ENCODE results near the gene SYCE3. TPM values are rescaled to one million over a fixed set of nuclear protein-coding genes. Genes with fewer than 3 reads are reported as not detected.
A peak's percentile ranks its signal among the peaks of the same experiment; 100 is the strongest.

Gene SYCE3
- total RNA-seq, 1 donor from 2014 or later, result not detected

DNA sequence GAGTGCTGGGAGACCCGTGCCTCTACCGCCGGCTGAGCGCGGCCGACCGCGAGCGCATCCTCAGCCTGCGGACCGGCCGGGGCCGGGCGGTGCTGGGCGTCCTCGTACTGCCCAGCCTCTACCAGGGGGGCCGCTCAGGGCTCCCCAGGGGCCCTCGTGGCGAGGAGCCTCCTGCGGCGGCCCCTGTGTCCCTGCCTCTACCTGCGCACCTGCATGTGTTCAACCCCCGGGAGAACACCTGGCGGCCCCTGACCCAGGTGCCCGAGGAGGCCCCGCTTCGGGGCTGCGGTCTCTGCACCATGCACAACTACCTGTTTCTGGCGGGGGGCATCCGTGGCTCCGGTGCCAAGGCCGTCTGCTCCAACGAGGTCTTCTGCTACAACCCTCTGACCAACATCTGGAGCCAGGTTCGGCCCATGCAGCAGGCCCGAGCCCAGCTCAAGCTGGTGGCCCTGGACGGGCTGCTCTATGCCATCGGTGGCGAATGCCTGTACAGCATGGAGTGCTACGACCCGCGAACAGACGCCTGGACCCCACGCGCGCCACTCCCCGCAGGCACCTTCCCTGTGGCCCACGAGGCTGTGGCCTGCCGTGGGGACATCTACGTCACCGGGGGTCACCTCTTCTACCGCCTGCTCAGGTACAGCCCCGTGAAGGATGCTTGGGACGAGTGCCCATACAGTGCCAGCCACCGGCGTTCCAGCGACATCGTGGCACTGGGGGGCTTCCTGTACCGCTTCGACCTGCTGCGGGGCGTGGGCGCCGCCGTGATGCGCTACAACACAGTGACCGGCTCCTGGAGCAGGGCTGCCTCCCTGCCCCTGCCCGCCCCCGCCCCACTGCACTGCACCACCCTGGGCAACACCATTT, 13.6 kb downstream of the SYCE3 start:
- DNase-seq (ENCODE audit: low read depth), result no peak

DNA sequence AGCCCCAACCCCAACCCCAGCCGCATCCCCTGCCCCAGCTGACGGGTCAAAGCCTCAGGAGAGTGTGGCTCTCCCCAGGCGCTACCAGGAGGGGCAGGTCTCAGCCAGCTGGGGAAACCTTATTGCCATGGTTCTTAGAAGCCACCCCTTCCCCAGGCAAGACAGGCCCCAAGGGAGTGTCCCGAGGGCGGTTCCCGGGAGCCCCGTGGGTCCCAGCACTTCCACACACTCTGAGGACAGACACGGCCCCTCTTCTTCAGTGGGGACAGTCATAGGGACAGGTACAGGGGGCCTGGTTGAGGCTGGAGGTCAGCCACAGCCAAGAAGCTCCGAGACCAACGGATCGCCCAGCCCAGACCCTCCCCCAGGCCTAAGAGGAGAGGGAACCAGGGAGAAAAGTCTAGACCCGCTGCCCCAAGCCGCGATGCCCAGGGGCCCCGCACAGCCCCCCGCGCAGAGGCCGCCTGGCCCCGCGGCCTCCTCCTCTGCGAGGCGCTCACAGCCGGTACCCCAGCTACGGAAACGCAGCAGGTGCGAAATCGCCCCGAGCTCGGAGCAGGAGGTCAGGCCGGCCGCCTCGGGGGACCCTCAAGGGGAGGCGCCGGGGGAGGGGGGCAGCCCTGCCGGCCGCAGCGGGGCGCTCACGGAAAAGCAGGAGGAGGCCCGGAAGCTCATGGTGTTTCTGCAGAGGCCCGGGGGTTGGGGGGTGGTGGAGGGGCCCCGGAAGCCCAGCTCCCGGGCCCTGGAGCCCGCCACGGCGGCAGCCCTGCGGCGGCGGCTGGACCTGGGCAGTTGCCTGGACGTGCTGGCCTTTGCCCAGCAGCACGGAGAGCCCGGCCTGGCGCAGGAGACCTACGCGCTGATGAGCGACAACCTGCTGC, 14.4 kb downstream of the SYCE3 start:
- DNase-seq (ENCODE audit: low read depth), result no peak

DNA sequence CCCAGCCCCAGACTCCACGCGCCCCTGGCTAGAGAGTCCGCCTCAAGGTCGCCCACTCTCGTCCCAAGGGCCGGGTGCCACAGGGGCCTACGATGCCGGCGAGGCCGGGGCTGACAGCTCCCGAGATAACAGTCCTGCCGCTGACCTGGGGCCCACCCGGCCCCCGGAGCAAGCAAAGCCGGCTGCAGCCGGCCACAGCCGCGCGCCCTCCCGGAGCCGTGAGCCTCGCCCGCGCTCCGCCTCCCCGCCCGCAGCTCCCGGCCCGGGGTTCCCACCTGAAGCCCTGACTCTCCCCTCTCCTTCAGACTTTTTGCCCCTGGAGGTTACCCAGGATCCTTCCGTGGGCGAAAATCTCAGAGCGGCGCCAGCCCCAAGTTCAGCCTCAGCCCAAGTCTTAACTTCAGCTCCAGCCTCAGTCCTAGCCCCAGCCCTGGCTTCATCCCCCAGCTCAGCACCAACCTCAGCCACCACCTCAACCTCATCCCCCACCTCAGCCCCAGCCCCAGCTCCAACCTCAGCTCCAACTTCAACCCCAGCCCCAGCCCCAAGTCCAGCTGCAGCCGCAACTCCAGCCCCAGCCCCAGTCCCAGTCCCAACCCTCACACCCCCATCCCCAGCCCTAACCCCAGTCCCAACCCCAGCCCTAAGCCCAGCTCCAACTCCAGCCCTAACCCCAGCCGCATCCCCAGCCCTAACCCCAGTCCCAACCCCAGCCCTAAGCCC, 15.3 kb downstream of the SYCE3 start:
- no peak for DNase-seq (ENCODE audit: low read depth)

DNA sequence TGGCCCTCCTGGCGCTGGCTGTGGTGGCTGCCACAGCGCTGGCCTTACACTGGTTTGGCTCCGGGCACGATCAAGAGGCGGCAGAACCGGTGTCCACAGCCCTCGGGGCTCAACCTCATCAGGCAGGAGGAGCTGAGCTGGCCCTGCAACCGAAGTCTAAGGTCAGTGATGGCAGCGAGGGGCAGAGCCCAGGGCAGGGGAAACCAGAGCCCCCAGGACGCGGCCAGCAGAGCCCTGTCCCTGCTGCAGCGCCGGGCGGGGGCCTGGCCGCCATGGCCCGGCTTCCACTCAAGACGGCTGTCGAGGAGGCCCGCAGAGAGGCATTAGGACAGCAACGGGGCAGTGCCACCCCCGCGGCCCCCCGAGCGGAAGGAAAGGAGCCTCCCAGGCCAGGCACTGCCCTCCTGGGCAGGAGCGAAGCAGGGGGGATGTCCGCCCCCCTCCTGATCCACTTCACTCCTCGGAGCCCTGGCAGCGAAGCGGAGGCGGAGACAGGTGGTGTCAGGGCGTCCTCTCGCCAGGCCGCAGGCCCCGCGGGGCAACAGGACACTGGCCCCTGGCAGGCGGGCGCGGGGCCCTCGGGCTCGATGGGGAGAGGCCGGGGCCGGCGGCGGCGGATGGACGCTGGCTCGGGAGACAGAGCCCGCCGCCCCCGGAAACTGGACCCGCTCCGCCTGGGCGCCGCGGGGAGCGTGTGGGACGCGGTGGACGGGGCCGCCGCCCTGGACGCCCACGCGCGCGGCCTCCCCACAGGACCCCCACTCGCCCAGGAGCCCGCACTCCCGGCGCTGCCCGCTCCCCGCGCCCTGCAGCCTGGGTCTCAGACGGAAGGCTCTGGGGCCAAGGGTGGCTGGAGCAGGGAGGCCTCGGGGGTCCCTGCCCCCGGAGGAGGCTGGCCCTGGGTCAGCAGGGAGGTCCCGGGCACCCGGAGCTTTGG, 16.1 kb downstream of the SYCE3 start:
- no peak for DNase-seq (ENCODE audit: low read depth)

DNA sequence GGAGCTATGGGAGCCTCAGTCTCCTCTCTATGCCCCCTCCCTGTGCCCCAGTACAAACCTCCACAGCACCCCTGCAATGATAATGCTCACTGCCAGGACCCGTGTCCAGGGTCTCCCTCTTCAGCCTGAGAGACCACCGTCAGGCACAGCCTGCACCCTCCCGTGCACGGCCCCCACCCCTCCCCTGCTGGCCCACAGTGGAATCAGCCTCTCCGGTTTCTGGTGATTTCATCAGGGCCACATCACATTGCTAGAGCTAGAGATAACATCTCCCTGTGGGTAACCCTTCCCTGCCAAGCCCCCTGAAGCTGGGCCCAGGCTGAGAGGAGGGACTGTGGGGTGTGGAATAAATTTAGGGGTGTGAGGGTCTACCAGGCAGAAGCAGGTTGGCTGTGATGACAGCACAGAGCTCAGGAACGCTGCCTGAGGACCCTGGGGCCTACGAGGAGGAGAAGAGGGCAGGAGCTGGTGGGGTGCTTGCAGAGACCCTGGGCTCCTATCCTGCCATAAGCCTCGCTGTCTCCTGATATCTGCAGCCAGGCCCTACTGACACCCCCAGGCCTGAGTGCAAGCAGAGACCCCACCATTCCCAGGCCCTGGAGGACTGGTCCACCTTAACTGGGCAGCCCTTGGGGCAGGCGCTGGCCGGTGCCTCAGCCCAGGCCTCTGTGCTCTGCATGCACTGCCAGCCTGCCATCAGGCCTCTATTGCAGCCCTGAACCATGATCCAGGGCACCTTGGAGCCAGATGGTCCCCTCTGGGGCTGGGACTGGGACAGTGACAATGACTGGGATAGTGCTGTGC, 17.0 kb downstream of the SYCE3 start, which contains the start of gene KLHDC7B:
KLHDC7B (plus strand) TSS at position 378 of the 804 bp plus-strand sequence; CDS start at position 723, 345 bp downstream.
- DNase-seq (ENCODE audit: low read depth), result no peak

DNA sequence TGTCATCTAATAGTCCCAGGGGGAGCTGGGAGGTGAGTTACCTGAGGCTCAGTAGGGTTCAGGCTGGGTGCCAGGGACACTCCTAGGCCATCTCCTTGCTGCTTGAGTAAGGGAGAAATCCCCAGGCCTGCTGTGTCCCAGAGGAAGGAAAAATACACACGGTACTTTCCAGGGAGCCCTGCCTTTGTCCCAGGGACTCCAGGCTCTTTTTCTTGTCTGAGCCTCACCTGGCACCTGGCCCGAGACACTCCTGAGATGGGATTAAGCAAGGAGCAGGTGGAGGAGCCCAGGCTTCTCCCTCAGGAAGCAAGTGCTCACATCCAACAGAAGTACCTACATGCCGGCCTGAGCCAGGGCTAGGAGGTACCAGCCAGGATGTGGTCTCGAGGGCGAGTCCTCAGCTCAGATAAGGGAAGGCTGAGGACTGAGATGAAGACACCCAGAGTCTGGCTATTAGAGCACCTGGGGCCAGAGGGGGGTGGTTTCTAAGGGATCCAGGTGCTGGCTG, 17.9 kb downstream of the SYCE3 start:
- DNase-seq (ENCODE audit: low read depth), result no peak

DNA sequence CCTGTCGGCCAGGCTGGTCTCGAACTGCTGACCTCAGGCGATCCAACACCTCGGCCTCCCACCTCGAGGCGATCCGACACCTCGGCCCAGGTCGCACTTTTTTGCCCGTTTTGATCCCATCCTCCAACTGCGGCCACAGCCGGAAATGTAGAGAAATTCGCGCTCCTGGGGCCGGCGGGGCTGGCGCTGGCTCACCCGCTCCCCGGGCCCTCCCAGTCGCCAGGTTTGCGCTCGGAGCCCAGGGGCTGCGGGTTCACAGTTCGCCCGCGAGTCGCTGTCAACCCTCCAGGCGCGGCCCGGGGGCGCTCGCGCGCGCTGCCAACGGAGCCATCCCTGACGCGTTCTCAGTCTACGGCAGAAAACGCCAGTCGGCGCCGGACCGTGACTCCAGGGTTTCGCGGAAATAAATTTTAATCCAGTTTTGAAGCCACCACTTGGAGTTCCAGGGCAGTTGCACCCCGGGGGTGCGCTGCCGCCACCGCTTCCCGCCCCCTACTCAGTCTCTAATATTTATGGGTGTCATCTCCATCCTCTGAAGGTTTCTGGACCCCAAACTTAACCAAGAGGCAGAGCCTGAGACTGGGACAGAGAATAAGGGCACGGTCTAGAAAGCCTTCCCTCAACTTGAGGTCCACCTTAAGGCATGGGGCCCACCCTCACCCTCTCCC, 18.5 kb downstream of the SYCE3 start:
- no peak for DNase-seq (ENCODE audit: low read depth)

DNA sequence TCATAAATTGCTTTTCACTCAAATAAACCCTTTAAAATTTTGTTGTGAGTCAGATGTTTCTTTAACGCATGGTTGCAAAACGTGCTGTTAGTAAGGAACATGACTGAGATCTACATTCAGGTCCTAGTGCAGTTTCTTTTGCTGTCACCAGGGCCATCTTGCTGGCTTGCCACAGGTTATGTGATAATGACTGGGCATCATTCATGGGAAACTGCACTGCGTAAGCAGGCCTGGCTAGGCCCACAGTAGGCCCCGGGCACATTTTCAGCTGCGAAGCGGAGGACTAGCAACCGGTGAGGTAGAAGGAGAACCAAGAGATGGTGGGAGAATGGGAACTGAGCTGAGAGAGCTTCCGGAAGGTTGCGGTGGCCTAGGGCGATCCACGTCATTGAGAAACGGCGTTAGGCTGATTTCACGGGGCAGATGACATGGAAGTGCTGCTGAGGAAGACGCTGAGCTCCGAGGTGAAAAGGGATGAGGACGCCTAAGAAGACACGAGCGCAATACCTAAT, 20.2 kb downstream of the SYCE3 start:
- no peak for DNase-seq (ENCODE audit: low read depth)

DNA sequence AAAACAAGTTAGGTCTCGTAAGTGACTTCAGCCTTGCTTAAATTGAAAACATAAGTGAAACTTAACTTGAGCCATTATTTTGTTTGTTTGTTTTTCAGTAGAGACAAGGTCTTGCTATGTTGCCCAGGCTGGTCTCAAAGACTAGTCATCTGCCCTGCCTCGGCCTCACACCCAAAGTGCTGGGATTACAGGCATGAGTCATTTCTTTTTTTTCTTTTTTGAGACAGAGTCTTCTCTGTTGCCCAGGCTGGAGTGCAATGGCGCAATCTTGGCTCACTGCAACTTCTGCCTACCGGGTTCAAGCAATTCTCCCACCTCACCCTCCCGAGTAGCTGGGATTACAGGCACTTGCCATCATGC, 21.1 kb downstream of the SYCE3 start:
- DNase-seq (ENCODE audit: low read depth), result peak; percentile 87

DNA sequence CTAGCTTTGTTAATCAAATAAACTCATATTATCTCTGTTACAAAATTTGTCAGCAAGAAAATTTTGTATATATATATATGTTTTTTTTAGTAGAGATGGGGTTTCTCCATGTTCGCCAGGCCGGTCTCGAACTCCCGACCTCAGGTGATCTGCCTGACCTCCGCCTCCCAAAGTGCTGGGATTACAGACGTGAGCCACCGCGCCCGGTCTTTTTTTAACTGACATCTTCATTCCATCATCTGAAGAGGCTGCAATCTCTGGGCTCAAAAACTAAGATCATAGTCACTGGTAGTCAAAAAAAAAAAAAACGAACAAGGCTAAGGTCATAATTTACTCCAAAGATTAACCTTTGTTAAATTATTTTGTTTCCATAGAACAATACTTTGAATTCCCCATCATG, 22.3 kb downstream of the SYCE3 start:
- no peak for DNase-seq (ENCODE audit: low read depth)

DNA sequence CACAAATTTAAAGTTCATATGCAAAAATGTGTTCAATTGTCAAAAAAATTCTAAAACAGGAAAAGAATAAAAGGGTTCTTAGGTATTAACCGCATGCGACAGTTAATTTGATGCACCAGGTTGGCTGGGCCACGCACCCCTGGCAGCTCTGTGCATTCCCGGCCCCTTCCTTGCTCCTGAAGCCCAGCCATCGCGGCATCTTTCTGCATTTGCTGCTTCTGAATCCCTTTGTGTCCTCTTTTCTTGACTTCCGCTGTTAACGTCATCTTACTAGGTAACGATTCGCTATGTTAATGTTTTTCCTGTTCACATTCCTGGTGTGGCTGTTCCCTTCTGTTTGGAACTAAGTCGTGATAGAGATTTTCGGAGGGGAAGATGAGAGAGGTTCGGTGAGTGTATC, 25.0 kb downstream of the SYCE3 start:
- no peak for DNase-seq (ENCODE audit: low read depth)

DNA sequence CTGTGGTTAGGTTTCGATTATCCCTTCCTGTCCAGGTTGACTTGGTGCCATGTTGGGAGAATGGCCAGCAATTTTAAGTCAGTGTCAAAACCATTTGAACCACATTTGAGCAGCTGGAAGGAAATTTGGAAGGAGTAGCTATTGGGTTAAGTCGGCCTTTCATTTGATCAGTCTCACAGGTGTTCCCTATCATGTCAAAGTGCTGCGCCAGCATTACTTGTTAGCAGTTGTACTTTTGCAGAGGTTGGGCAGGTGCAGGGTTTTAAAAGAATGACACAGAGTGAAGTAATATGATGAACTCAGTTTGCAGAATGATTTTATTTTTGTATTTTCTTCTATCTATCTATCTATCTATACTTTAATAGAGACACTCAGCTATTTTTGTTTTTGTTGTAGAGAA, 26.5 kb downstream of the SYCE3 start:
- no peak for DNase-seq (ENCODE audit: low read depth)

DNA sequence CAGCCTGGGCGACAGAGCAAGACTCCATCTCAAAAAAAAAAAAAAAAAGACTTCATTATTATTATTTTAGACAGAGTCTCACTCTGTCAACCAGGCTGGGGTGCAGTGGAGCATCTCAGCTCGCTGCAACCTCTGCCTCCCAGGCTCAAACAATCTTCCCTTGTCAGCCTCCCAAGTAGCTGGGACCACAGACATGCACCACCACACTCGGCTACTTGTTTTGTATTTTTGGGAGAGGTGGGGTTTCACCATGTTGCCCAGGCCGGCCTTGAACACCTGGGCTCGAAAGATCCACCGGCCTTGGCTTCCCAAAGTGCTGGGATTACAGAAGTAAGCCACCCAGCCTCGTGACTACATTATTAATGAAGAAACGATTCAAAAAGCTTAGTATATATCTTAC, 27.6 kb downstream of the SYCE3 start:
- no peak for DNase-seq (ENCODE audit: low read depth)

DNA sequence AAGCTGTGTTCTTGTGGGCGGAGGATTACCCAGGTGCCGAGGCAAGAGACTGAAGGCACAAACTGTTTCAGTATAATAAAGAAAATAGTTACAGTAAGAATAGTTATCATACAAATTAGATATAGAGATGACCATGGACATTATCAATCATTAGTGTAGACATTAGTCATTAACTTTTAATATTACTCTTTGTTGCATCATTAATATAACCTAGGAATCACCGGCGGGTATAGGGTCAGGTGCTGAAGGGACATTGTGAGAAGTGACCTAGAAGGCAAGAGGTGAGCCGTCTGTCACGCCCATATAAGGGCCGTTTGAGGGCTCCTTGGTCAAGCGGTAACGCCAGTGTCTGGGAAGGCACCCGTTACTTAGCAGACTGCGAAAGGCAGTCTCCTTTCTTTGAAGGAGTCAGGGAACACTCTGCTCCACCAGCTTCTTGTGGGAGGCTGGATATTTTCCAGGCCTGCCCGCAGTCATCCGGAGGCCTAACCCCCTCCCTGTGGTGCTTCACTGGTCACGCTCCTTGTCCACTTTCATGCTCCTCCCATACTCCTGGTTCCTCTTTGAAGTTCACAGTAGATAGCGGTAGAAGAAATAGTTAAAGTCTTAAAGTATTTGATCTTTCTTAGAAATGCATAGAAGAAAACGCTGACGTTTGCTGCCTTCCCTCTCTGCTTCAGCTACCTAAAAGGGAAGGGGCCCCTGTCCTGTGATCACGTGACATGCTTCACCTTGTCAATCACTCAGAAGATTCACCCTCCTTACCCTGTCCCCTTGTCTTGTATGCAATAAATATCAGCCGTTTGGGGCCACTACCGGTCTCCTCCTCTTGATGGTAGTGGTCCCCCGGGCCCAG, 28.6 kb downstream of the SYCE3 start:
- peak; percentile 79 for DNase-seq (ENCODE audit: low read depth)

DNA sequence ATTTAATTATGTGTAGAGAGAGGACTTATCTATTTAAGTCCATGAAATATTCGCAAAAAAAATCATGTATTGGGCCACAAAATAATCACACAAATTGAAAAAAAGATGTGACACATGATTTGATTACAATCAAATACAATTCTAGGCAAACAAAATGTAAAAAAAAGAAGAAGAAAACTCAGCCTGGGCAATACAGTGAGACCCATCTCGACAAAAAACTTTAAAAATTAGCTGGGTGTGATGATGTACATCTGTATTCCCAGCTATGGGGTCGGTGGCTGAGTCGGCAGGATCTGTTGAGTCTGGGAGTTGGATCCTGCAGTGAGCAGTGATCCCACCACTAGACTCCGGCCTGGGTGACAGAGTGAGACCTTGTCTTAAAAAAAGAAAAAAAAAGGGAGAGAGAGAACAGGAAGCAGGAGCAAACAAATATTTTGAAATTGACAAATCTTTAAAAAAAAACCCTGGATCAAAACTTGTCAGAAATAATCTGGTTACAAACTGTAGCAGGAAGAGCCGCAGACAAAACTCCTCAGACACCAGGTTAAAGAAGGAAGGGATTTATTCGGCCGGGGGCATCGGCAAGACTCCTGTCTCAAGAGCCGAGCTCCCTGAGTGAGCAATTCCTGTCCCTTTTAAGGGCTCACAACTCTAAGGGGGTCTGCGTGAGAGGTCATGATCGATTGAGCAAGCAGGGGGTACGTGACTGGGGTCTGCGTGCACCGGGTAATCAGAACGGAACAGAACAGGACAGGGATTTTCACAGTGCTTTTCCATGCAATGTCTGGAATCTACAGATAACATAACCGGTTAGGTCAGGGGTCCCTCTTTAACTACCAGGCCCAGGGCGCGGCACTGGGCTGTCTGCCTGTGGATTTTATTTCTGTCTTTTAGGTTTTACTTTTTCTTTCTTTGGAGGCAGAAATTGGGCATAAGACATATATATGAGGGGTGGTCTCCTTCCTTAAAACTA, 29.6 kb downstream of the SYCE3 start:
- no peak for DNase-seq (ENCODE audit: low read depth)

DNA sequence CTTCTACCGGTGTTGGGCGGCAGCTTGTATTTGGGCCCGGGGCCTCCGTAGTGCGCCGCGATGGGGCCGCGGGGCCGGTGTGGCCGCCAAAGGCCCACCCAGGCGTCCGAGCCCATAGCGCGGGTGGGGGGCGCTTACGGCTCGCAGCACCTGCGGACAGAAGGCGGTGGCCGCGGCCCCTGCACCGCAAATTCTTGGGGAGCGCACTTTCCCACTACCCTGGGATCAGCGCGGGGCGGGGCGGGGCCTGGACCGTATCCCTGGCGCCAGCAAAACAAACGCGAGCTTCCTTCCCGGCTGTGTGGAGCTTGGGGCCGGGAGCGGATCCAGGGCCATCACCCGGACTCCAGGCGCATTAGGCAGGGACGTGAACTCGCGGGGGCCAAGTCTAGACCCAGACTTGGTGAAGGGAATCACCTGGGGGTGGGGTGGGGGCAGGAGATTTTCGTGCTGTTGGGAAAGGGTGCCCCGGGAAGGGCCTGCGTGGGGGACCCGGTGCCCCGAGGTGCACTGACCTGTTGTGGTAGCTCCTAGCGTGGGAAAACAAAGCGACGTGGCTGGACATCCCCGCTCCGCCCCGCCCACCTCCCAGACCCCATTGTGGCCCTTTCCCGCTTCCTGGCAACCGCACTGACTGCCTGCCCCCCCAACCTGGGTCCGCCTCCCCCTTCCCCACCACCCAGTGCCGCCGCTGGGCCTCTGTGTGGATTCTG, 30.6 kb downstream of the SYCE3 start:
- peak; percentile 48 for DNase-seq (ENCODE audit: low read depth)

Data from renal cortical epithelial cell (primary cell).